ENCODE measurements around the gene SLIT1.

The SLIT1 gene

GRCh38 chr10:97200616-97201015 is 14.9 kb upstream of the SLIT1 start:
- no peak for DNase-seq (ENCODE audit: low read depth)

DNA sequence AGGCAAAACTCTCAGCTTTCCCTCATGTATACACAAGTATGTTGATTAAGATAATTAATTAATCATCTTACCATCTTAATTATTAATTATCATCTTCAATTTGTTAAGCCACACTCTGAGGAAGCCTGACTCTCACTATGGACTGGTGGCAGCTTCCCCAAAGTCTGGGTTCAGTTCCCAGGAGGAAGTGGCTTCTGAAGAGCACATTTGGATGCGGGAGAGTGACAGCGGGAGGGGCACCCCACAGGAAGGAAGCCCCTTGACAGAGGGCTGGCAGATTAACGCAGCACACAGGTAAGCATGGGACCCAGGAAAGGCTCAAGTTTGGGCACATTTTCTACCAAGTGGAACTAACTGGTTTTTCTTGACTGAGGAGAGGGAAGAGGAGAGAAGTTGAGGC is 13.4 kb upstream of the SLIT1 start:
- DNase-seq (ENCODE audit: low read depth) = no peak

DNA sequence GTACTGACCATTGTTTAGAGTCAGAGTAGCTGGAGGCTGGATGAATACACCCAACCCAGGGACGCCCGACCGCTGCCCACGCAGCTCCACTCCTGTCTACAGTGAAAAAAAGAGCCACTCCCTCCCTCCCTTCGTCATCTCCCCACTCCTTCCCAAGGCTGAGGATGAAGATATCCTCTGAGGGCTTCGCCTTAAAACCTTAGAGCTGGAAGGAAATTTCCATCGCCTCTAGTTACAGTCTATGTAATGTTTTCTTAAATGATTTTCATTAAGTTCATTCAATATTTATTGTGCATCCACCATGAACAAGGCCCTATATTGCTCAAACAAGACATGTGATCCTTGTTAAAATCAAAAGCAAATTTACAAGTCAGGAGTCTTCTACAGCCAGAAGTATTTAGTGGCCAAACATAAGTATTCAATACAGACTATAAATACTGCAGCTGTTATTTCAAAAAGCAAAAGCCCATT is 11.3 kb upstream of the SLIT1 start:
- DNase-seq (ENCODE audit: low read depth) = no peak

DNA sequence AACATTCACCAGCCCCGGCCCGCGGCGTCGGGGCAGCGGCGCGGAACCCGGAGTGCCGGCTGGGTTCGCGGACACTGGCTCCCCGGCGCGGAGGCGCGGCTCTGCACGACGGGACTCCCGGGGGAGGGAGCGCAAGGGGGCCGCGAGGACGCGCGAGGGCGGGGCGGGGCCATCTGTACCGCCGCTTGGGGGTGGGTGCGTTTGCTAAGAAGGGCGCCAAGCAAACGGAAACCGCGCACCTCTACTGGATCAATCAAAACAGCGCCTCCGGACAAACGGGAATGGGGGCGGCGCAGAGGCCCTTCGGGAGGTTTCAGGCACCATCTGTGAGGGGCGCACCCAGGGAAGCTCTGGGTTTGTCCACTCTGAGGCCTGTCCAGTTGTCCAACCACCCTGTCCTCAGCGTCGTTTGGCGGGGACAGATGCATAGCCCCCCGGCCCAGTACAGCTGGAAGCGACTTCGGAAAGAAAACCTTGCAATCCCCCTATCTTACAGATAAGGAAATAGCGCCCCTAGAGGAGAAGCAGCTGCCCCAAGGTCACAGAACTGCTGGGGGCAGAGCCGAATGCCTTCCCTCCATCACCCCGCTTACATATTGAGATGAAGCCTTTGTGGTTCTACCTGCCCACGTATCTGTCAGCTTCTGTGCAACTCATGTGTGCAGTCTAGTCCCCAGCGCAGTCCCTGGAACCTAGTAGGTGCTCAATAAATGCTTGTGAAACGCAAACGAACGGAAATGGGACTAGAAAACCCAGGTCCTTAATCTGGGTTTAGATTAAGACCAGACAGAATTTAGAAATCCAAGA is 10.7 kb upstream of the SLIT1 start:
- DNase-seq (ENCODE audit: low read depth) = peak; percentile 30

DNA sequence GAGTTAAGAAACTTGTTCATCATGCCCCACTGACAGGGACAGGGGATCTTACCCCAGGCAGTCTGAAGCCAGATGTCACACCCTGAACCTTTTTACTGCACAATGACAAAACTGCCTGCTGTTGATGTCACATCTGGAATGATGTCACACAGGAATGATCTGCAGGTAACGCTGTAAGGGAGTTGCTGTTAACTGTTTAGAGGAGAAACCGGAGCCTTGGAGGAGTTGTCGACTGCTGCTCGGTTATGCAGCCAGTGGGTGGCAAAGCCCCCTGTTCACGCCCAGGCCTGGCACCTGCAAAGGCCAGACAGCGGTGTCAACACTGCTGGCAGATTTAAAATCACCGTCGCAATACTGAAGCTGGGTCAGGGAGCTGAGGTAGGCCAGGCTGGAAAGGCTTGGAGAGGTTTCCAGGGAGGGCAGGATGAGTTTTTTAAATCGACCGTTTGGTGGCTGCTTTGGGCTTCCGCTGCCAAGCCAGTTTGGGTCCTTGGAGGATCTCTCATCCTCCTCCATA is 10.0 kb upstream of the SLIT1 start:
- no peak for DNase-seq (ENCODE audit: low read depth)

GRCh38 chr10:97192952-97193435 is 7.2 kb upstream of the SLIT1 start:
- DNase-seq (ENCODE audit: low read depth) = no peak

DNA sequence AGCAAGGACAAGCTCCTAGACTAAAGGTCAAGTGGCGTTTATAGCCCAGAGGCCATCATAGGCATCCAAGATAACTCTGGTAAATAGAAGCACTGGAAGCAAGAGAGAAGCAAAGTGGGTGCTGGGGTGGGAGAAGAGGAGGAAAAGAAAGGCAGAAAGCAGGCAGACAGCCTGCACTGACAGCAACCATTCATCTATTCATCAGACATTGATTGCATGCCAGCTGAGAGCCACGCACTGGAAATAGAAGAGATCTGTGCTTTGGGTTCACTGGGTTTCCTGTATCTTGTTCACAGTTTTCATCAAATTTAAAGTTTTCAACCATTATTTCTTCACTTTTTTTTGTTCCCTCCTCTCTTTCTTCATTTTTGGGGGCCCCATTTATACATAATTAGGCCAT is 4.7 kb upstream of the SLIT1 start:
- DNase-seq (ENCODE audit: low read depth) = no peak

DNA sequence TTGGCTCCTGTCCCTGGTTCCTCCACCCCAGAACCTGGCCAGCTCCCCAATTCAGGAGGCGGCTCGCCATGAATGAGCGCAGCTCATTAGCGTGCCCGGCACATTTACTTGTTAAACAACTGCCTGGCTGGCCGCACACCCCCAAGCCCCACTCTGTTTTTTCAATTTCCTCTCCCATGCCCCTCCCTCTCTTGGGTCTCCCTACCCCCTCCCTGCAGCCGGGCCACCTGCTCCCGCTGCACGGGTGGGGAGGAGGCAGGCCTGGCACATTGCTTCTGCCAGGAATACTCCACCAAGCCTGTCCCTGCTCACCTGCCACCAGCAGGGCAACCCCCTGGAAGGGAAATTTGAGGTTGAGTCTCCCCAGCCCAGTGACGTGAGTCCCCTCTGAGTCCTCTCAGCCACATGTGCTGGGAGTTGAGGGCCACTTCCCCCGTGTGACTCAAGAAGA is 2.5 kb upstream of the SLIT1 start:
- no peak for DNase-seq (ENCODE audit: low read depth)

GRCh38 chr10:97186911-97187310 is 1.2 kb upstream of the SLIT1 start:
- DNase-seq (ENCODE audit: low read depth) = no peak

GRCh38 chr10:97184971-97185325 is 811 bp downstream of the SLIT1 start:
- no peak for DNase-seq (ENCODE audit: low read depth)

DNA sequence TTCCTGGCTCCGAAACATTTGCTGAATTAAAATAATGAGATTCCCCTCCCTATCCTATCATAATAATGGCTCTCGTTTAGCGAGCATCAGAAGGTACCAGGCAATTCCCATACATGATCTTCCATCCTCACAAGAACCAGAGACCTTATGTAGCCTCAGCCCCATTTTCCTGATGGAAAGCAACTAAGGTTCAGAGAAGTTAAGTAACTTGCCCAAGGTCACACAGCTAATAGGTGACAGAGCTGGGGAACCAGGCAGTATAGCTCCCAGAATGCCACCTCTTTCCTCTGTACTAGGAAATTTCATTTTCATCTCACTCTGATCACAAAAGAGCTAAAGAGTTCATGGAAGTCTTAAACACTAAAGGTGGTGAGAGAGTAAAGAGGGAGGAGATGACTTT is 2.4 kb downstream of the SLIT1 start:
- DNase-seq (ENCODE audit: low read depth) = no peak

- DNase-seq (ENCODE audit: low read depth) = no peak
Observed at GRCh38 chr10:97182288-97182990, 3.3 kb downstream of the SLIT1 start.

DNA sequence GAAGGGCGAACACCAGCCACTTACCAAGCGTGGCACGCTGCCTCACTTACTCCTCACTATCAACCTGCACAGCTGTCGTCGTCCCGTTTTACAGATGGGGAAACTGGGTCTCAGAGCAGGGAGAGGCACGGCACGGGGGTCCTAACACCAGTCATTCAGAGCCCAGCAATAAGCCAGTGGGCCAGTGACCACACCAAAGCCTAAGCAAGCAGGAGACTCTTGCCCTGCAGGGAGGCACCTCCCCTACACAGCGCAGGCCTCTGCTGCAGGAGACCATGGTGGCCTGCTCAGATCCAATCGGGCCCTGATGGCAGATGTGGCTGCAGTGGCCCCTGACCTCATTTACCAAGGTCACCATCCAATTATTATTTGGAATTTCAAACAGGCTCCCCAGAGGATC is 4.8 kb downstream of the SLIT1 start:
- DNase-seq (ENCODE audit: low read depth) = no peak

- no peak for DNase-seq (ENCODE audit: low read depth)
Observed at GRCh38 chr10:97180363-97180755, 5.4 kb downstream of the SLIT1 start.

DNA sequence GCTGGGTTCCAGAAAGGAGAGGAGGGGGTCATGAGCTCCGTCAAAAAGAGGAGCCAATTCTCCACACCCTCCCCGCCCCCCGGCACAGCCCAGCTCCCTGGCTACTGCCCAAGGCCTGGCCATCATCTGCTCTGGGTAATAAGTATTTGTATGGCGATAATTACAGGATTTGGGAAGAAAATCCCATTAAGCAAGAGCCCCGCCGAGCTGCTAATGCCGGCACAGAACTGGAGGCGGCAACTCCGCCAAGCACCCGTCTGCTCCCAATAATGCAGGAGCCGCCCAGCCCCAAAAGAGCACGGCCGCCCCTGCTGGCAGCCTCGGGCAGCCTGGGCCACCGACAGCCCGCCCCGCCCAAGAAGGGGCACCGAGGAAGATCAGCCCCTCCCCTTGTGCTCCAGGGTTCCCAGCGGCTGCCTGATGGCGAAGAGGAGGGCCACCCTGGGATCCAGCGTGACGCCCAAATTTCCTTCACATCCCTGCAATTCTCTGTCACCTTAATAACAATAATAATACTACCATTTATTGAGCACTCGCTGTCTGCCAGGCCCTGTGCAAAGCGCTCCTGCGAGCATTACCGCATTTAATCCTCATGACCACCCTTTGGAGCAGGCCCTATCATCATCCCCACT is 5.9 kb downstream of the SLIT1 start:
- no peak for DNase-seq (ENCODE audit: low read depth)

DNA sequence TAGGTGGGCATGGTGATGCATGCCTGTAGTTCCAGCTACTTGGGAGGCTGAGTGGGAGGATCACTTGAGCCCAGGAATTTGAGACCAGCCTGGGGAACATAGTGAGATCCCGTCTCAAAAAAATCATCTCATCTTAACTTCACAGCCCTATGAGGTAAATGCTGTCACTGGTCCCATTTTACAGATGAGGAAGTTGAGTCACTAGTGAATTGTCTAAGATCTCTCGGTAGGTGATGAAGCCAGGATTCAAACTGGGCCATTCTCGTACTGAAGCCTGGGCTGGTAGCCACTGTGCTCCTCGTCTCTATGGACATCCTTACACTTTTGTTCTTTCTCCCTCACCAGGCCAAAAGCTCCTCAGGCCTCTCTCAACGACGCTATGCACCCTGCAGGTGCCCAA is 6.4 kb downstream of the SLIT1 start:
- DNase-seq (ENCODE audit: low read depth) = no peak

GRCh38 chr10:97178074-97178473 is 7.7 kb downstream of the SLIT1 start:
- DNase-seq (ENCODE audit: low read depth) = no peak

- DNase-seq (ENCODE audit: low read depth) = no peak
Observed at GRCh38 chr10:97176226-97176625, 9.5 kb downstream of the SLIT1 start.

- DNase-seq (ENCODE audit: low read depth) = no peak
Observed at GRCh38 chr10:97175586-97175985, 10.2 kb downstream of the SLIT1 start.

- no peak for DNase-seq (ENCODE audit: low read depth)
Observed at GRCh38 chr10:97174941-97175340, 10.8 kb downstream of the SLIT1 start.

DNA sequence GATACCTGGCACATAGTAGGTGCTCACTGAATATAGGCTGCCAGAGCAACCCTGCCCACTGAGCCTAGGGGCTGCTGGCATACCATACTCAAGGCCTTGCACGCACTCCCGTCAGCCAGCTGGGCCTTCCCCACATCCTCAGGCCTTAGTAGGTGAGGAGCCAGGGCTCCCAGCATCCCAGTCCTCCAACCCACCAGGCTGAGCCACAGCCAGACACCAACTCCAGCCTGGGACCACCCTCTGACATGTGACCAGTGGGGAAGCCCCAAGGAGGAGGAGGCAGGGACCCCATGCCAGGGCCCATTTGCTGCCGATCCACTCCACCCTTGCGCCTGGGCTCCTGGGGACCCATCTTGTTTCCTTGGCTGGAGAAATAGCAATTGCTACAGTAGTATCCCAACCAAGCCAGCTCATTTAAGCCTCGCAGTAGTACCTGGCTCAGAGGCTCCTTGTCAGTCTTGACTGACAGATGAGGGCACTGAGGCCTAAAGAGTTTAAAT is 11.4 kb downstream of the SLIT1 start:
- DNase-seq (ENCODE audit: low read depth) = no peak

GRCh38 chr10:97173036-97173435 is 12.7 kb downstream of the SLIT1 start:
- no peak for DNase-seq (ENCODE audit: low read depth)

GRCh38 chr10:97171001-97171400 is 14.8 kb downstream of the SLIT1 start:
- DNase-seq (ENCODE audit: low read depth) = no peak
